ENCODE measurements around the gene ARL6IP1.
"Not testable (repeated sequence)": the region's sequence is repeated elsewhere in the genome, so short reads cannot be mapped to it uniquely, and the experiment has no call there.

The ARL6IP1 gene

GRCh38 chr16:18757960-18758660 is 43.2 kb downstream of the ARL6IP1 start:
- DNase-seq = not testable (repeated sequence)

DNA sequence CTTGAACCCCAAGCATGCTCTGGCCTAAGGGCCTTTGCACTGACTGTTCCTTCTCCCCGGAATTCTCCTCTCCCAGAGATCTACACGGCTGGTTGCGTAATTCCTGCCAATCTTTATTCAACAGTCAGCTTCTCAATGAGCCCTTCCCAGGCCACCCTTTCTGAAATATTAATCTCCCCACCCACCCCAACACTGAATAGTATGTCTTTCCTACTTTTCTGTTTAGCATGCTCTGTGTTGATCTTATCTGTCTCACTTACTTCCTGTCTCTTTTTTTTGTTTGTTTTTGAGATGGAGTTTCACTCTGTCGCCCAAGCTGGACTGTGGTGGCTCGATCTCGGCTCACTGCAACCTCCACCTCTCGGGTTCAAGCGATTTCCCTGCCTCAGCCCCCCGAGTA is 44.7 kb downstream of the ARL6IP1 start:
- not testable (repeated sequence) for DNase-seq

GRCh38 chr16:18742870-18743269 is 58.5 kb downstream of the ARL6IP1 start:
- not testable (repeated sequence) for DNase-seq
